Breast epithelium (tissue), 4 donors: Measurements from ENCODE around the gene HDAC4. TPM values are rescaled to one million over a fixed set of nuclear protein-coding genes. Genes with fewer than 3 reads are reported as not detected.

Experiments
- DNase-seq, 2 donors: peaks; one replicate each; pipeline ENCODE4 v3.0.0-alpha.2; 2019; ENCODE audit warnings: low spot score in 2 of 2
- H3K27ac ChIP-seq, 2 donors: fragments of 200-600 bp; sonication (generic) in 1 of 2; one replicate each; pipeline ENCODE4 v1.5.1; 2016 to 2019; ENCODE audit warnings: mild to moderate bottlenecking in 1 of 2
- H3K27me3 ChIP-seq, 2 donors: fragments of 200-600 bp; sonication (generic) in 1 of 2; one replicate each; pipeline versions ENCODE4 v1.5.1 to v1.6.0; 2017 to 2019; ENCODE audit warnings: control low read depth in 1 of 2, mild to moderate bottlenecking in 1 of 2
- H3K36me3 ChIP-seq: fragments of 200-600 bp; one replicate; pipeline ENCODE4 v1.5.1; 2019
- H3K4me1 ChIP-seq, 2 donors: fragments of 200-600 bp; sonication (generic); one replicate each; pipeline ENCODE4 v1.5.1; 2016 to 2019; ENCODE audit warnings: control low read depth in 1 of 2
- H3K4me3 ChIP-seq, 3 donors: fragments of 200-600 bp; sonication (generic); 1 replicate in 2 of 3; 2 replicates in 1 of 3; pipeline ENCODE4 v1.5.1; 2016 to 2019; ENCODE audit warnings: mild to moderate bottlenecking in 3 of 3, moderate library complexity in 2 of 3
- H3K9me3 ChIP-seq, 2 donors: fragments of 200-600 bp; sonication (generic) in 1 of 2; one replicate each; pipeline ENCODE4 v1.5.1; 2016 to 2019; ENCODE audit warnings: control low read depth in 1 of 2
- CTCF ChIP-seq, 3 donors: fragments of 450-650 bp; IDR thresholded peaks; one replicate each; pipeline ENCODE4 v1.5.1; 2016 to 2017; ENCODE audit warnings: antibody characterized with exemption in 3 of 3, mild to moderate bottlenecking in 3 of 3, moderate library complexity in 3 of 3
- POLR2A ChIP-seq: fragments of 450-650 bp; IDR thresholded peaks from one replicate; pipeline ENCODE4 v1.6.1; 2016; ENCODE audit warnings: antibody characterized with exemption, mild to moderate bottlenecking, moderate library complexity
- POLR2AphosphoS5 ChIP-seq, 3 donors: sonication (generic); formaldehyde crosslinking; IDR thresholded peaks; one replicate each; pipeline ENCODE4 v1.6.1; 2017; ENCODE audit warnings: antibody characterized with exemption in 3 of 3
- intact Hi-C: fragments of 100-400 bp; cut with DNase I; formaldehyde crosslinking; loops from one replicate; pipeline ENCODE4 v1.15.1; 2023; ENCODE audit warnings: low total_unique reads
- total RNA-seq, 3 donors: library from RNA; depleted of rRNA; stranded (reverse); fragments of >200 nt; gene quantifications; one replicate each; pipeline ENCODE4 v1.1.0, GENCODE V29; 2016

HDAC4 gene
- total RNA-seq, 3 donors from 2014 or later = 20.3 to 36.0 (median 32.8) TPM

- Histone ChIP-seq H3K4me1 (no peaks in the 10 kb centered on the region), H3K27ac (no peak overlapping the region), H3K27me3 (no peaks in the 10 kb centered on the region), H3K4me3 (no peak overlapping the region), H3K9me3 (peaks cover 0 to 15% of the 10 kb centered on the region in 2 donors), H3K36me3 (no peaks in the 10 kb centered on the region)
- no peak for TF ChIP-seq CTCF (IDR thresholded peaks at IDR 0.05)
- TF ChIP-seq POLR2AphosphoS5 (IDR thresholded peaks at IDR 0.05) = no peak
- no peak for TF ChIP-seq POLR2A
- intact Hi-C loops = no loop called here
- no peak for DNase-seq
Measured at GRCh38 chr2:239411549-239412319, 10.9 kb upstream of the HDAC4 start.

- peaks cover 0 to 15% of the 10 kb centered on the region in 2 donors for H3K9me3 ChIP-seq
- DNase-seq = no peak
Measured at GRCh38 chr2:239411117-239411516, 10.3 kb upstream of the HDAC4 start.

GRCh38 chr2:239409976-239410375 is 9.2 kb upstream of the HDAC4 start:
- no peak overlapping the region for H3K27ac ChIP-seq
- intact Hi-C loops = no loop called here
- no peak for DNase-seq
- H3K36me3 ChIP-seq = no peaks in the 10 kb centered on the region
- H3K27me3 ChIP-seq = no peaks in the 10 kb centered on the region
- peaks cover 0 to 15% of the 10 kb centered on the region in 2 donors for H3K9me3 ChIP-seq
- TF ChIP-seq POLR2A (no peak), POLR2AphosphoS5 (IDR thresholded peaks at IDR 0.05) (no peak), CTCF (IDR thresholded peaks at IDR 0.05) (no peak)
- no peaks in the 10 kb centered on the region for H3K4me1 ChIP-seq
- no peak overlapping the region for H3K4me3 ChIP-seq

More at GRCh38 chr2:239411117-239411516, 10.3 kb upstream of the HDAC4 start:
- H3K4me1 ChIP-seq = no peaks in the 10 kb centered on the region
- H3K4me3 ChIP-seq = no peak overlapping the region
- TF ChIP-seq POLR2A = no peak
- TF ChIP-seq CTCF (IDR thresholded peaks at IDR 0.05) = no peak
- no peak for TF ChIP-seq POLR2AphosphoS5 (IDR thresholded peaks at IDR 0.05)
- H3K27ac ChIP-seq = no peak overlapping the region
- no peaks in the 10 kb centered on the region for H3K36me3 ChIP-seq
- intact Hi-C loops = no loop called here
- H3K27me3 ChIP-seq = no peaks in the 10 kb centered on the region

- no peak for TF ChIP-seq CTCF (IDR thresholded peaks at IDR 0.05)
- TF ChIP-seq POLR2AphosphoS5 (IDR thresholded peaks at IDR 0.05) = no peak
- no peak for TF ChIP-seq POLR2A
- Histone ChIP-seq H3K27ac (no peak overlapping the region), H3K4me3 (no peak overlapping the region), H3K27me3 (no peaks in the 10 kb centered on the region), H3K36me3 (no peaks in the 10 kb centered on the region), H3K9me3 (peaks cover 0 to 9% of the 10 kb centered on the region in 2 donors), H3K4me1 (peaks cover 4% of the 10 kb centered on the region in 2 donors)
- intact Hi-C loops = no loop called here
- DNase-seq = no peak
Measured at GRCh38 chr2:239407112-239407511, 6.3 kb upstream of the HDAC4 start.

- Histone ChIP-seq H3K27ac (no peak overlapping the region), H3K4me1 (peaks cover 4 to 5% of the 10 kb centered on the region in 2 donors), H3K36me3 (no peaks in the 10 kb centered on the region), H3K9me3 (peaks cover 0 to 6% of the 10 kb centered on the region in 2 donors), H3K4me3 (no peak overlapping the region), H3K27me3 (no peaks in the 10 kb centered on the region)
- no peak for TF ChIP-seq CTCF (IDR thresholded peaks at IDR 0.05)
- no peak for TF ChIP-seq POLR2AphosphoS5 (IDR thresholded peaks at IDR 0.05)
- TF ChIP-seq POLR2A = no peak
- intact Hi-C loops = no loop called here
- DNase-seq = no peak
Measured at GRCh38 chr2:239406316-239406995, 5.6 kb upstream of the HDAC4 start.
